ENCODE measurements around the gene SAXO2.
"Not testable (repeated sequence)": the region's sequence is repeated elsewhere in the genome, so short reads cannot be mapped to it uniquely, and the experiment has no call there.

Gene SAXO2

DNA sequence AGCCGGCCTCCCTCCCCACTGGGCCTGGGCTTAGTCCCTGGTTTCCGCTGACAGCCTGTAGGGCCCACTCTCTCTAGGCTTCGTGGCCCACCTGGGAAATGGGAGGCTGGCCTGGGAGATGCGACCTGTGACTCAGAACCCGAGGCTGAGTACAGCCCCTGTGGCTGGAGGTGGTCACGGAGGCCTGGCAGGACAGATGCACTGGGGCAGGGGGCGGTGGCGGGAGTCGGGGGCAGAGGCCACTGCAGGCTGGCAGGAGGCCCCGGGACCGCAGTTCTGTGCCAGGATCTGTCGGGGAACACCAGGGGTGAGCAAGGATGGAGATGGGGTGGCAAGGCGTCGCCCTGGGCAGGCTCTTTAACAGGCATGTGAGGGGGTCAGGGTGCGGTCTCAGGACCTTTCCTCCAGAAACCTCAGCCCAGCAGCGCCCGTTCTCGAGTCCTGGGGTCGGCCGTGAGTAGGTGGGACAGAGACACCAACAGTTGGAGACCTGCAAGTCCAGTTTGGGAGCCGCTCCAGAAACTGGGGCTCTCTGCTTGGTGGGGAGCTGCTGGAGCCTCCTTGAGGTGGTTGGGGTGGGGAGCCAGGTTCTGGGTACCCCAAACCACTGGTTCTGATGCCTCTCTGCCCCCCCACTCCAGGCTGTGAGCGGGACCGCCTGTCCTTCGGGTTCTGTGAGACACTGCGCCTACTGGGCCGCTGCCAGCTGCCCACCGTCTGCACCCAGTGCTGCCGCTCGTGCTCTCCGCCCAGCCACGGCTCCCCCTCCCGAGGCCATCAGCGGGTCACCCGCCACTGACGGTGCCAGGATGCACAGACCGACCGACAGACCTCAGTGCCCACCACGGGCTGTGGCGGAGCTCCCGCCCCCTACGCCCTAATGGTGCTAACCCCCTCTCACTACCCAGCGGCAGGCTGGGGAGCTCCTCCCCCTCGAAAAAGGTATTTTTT, 71.3 kb downstream of the SAXO2 start:
- DNase-seq (ENCODE audit: low spot score): not testable (repeated sequence)
